RWPE2 (cell line): ENCODE results near the gene TOPBP1.

Source experiments
- ATAC-seq: fragments of 200-7000 bp; cut with Tn5 transposase; 3 replicates; pipeline ENCODE4 v1.9.1; 2021; ENCODE audit warnings: low read depth
- DNase-seq: peaks from one replicate; pipeline ENCODE4 v3.0.0-alpha.2; 2020; ENCODE audit warnings: low spot score
- H3K27ac ChIP-seq: fragments of 450-650 bp; 2 replicates; pipeline ENCODE4 v1.5.1; 2017; ENCODE audit warnings: mild to moderate bottlenecking; ENCODE audit not compliant: poor library complexity, severe bottlenecking
- H3K27me3 ChIP-seq: fragments of 250-450 bp; sonication (Bioruptor Pico); 2 replicates; pipeline ENCODE4 v1.5.1; 2021; ENCODE audit warnings: mild to moderate bottlenecking, moderate library complexity; ENCODE audit not compliant: insufficient read depth, poor library complexity, severe bottlenecking
- H3K36me3 ChIP-seq: fragments of 250-450 bp; sonication (Bioruptor Pico); 2 replicates; pipeline ENCODE4 v1.5.1; 2020; ENCODE audit warnings: low read depth, mild to moderate bottlenecking, moderate library complexity
- H3K4me1 ChIP-seq: fragments of 250-450 bp; sonication (Bioruptor Pico); 2 replicates; pipeline ENCODE4 v1.5.1; 2021; ENCODE audit warnings: mild to moderate bottlenecking, moderate library complexity; ENCODE audit not compliant: insufficient read depth, poor library complexity, severe bottlenecking
- H3K4me3 ChIP-seq: fragments of 250-450 bp; sonication (Bioruptor Pico); 2 replicates; pipeline ENCODE4 v1.5.1; 2021; ENCODE audit warnings: mild to moderate bottlenecking, moderate library complexity; ENCODE audit not compliant: severe bottlenecking
- H3K9me3 ChIP-seq: fragments of 250-450 bp; sonication (Bioruptor Pico); 2 replicates; pipeline ENCODE4 v1.5.1; 2021; ENCODE audit warnings: mild to moderate bottlenecking, moderate library complexity; ENCODE audit not compliant: severe bottlenecking
- TF ChIP-seq, protein P1 (sequence below): fragments of 450-650 bp; IDR thresholded peaks from one replicate; pipeline ENCODE4 v1.5.1; 2017; ENCODE audit warnings: mild to moderate bottlenecking, moderate library complexity; ENCODE audit not compliant: poor library complexity, severe bottlenecking

The TOPBP1 gene

DNA sequence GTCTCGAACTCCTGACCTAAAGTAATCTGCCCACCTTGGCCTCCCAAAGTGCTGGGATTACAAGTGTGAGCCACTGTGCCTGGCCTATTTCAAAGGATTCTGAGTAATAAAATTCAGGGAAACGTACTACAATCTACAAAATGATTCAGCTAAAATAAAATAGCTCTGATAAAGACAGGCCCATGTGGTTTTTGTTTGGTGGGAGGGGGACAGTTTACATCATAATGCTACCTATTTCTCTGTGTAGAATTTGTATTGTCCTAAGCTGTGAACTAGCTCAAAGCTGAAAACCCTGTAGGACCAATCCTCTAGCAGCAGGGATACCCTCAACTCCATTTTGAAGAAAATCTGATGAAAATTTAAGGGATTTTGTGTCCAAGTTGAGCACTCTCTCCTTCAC lies 62.5 kb downstream of the TOPBP1 start:
- Histone ChIP-seq H3K4me3 (no peak overlapping the region), H3K27ac (no peak overlapping the region), H3K9me3 (no peaks in the 10 kb centered on the region), H3K4me1 (peaks cover 9% of the 10 kb centered on the region), H3K36me3 (peaks cover 42% of the 10 kb centered on the region), H3K27me3 (no peaks in the 10 kb centered on the region)
- DNase-seq (no peak), ATAC-seq (no peak)
- TF ChIP-seq, protein P1, sequence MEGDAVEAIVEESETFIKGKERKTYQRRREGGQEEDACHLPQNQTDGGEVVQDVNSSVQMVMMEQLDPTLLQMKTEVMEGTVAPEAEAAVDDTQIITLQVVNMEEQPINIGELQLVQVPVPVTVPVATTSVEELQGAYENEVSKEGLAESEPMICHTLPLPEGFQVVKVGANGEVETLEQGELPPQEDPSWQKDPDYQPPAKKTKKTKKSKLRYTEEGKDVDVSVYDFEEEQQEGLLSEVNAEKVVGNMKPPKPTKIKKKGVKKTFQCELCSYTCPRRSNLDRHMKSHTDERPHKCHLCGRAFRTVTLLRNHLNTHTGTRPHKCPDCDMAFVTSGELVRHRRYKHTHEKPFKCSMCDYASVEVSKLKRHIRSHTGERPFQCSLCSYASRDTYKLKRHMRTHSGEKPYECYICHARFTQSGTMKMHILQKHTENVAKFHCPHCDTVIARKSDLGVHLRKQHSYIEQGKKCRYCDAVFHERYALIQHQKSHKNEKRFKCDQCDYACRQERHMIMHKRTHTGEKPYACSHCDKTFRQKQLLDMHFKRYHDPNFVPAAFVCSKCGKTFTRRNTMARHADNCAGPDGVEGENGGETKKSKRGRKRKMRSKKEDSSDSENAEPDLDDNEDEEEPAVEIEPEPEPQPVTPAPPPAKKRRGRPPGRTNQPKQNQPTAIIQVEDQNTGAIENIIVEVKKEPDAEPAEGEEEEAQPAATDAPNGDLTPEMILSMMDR: no peak

DNA sequence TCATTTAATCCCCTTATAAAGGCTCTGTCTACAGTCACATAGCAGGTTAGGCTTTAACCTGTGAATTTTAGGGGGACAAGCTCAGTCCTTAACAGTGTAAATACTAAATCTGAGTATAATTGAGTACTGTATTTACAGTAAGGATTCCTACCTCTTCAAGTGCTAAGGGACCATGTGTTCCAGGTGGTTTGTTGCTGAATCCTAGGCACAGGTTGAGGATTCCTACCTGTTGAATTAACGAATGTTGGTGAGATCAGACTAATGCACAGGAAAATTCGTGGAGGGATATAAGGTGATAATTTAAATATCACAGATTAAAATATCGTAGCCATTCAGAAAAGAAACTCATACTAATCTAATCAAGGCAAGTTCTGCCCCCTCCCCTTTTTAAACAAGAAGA lies 63.3 kb downstream of the TOPBP1 start:
- peaks cover 33% of the 10 kb centered on the region for H3K36me3 ChIP-seq
- no peak overlapping the region for H3K27ac ChIP-seq
- H3K9me3 ChIP-seq: no peaks in the 10 kb centered on the region
- H3K4me1 ChIP-seq: peaks cover 9% of the 10 kb centered on the region
- H3K27me3 ChIP-seq: no peaks in the 10 kb centered on the region
- TF ChIP-seq, protein P1: no peak
- DNase-seq (no peak), ATAC-seq (no peak)
- no peak overlapping the region for H3K4me3 ChIP-seq

DNA sequence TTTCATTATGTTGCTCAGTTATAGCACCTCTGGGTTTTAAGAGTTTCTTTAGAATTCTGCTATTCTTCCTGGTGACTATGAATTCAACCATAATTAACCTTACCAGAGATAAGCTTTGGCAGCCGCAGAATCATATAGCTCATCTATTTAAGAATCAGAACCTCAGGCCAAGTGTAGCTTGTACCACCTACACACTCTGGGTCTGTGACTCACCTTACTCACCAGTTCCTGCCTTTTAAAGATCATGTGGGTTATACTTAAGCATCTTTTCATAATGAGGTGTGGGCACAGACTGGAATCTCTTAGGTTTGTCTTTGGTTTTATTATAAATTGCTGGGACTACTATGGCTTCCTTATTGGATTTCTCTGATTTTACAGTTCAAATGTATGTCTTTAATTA lies 66.4 kb downstream of the TOPBP1 start:
- no peak overlapping the region for H3K4me3 ChIP-seq
- TF ChIP-seq, protein P1: no peak
- no peaks in the 10 kb centered on the region for H3K27me3 ChIP-seq
- DNase-seq: no peak
- H3K27ac ChIP-seq: peak overlapping the region; percentile 17
- peaks cover 6% of the 10 kb centered on the region for H3K36me3 ChIP-seq
- peak; percentile 83 for ATAC-seq
- H3K4me1 ChIP-seq: peaks cover 12% of the 10 kb centered on the region
- no peaks in the 10 kb centered on the region for H3K9me3 ChIP-seq

DNA sequence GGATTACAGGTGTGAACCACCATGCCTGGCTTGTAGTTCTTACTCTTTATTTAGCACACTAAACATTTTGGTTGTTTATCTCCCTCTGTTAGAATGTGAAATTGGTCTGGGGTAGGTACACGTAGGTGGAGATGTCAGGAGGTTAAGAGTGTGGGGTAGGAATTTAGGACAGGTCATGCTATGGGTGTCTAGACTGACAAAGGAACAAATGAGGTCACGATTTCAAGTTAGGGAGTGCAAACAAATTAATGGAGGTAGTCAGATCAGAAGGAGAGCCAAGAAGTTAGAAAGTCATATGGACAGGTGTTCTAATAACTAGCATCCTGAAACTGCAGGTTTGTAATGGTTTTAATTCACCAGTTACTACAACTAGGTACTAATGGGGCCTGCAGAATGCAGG lies 68.5 kb downstream of the TOPBP1 start:
- Histone ChIP-seq H3K27ac (no peak overlapping the region), H3K4me1 (peaks cover 12% of the 10 kb centered on the region), H3K36me3 (peaks cover 23% of the 10 kb centered on the region), H3K9me3 (no peaks in the 10 kb centered on the region), H3K4me3 (no peak overlapping the region), H3K27me3 (no peaks in the 10 kb centered on the region)
- DNase-seq (no peak), ATAC-seq (no peak)
- TF ChIP-seq, protein P1: no peak

DNA sequence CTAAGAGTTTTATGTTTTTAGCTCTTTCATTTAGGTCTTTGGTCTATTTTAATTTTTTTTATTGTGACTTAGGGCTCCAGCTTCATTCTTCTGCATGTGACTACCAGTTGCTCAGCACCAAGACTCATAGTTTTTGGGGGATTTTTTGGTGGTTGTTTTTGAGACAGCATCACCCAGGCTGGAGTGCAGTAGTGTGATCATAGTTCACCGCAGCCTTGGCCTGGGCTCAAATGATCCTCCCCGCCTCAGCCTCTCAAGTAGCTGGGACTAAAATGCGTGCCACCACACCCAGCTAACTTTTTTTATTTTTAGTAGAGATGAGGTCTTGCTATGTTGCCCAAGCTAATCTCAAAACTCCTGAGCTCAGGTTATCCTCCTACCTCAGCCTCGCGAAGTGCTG lies 68.9 kb downstream of the TOPBP1 start:
- no peak for DNase-seq
- peak overlapping the region; percentile 70 for H3K27ac ChIP-seq
- no peak for ATAC-seq

More for the DNA sequence above, 68.9 kb downstream of the TOPBP1 start:
- TF ChIP-seq, protein P1: no peak
- Histone ChIP-seq H3K9me3 (no peaks in the 10 kb centered on the region), H3K4me3 (no peak overlapping the region), H3K4me1 (peaks cover 12% of the 10 kb centered on the region), H3K36me3 (peaks cover 24% of the 10 kb centered on the region), H3K27me3 (no peaks in the 10 kb centered on the region)
